ENCODE measurements around the gene TWNK. TPM values are rescaled to one million over a fixed set of nuclear protein-coding genes. Genes with fewer than 3 reads are reported as not detected.

The TWNK gene
- 5.5 and 7.6 TPM in 2 replicates for total RNA-seq

DNA sequence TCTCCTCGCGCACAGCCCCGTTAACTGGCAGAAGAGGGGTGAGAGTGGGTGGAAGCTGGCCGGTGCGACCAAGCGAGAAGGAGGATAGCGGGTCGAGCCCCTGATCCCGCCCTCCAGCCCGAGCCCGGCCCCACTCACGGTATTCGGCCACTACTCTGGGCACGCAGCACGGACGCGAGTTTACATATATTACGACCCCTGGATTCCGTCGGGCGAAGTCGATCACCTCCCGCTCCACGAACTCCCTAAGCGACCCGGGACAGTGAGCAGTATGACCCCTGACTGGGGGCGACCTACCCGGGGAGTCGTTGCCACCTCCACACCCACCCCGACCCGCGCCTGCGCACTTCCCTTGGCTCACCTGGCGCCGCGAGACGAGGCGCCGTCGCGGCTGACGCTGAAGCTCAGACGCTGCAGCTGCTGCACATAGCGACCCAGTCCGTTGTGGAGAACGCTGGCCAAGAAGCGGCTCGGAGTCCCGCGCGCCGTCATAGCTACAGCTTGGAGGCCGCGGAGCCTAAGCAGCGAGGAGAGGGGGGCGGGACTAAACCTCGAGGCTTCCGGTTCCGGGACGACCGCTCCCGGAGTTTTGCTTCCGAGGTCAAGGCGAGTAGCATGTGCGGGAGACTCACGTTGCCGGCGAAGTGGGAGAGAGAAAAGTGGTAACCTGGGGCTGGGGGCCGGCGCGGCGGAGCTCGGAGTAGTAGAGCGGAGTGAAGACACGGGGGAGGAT is at the start of gene TWNK, which contains the start of gene MRPL43:
TWNK (plus strand) TSS at position 592 of the 733 bp plus-strand sequence. CDS start 668 bp downstream, outside the sequence.
MRPL43 (minus strand) TSS at position 546 of the 733 bp plus-strand sequence; CDS start at position 492, 54 bp downstream.

DNA sequence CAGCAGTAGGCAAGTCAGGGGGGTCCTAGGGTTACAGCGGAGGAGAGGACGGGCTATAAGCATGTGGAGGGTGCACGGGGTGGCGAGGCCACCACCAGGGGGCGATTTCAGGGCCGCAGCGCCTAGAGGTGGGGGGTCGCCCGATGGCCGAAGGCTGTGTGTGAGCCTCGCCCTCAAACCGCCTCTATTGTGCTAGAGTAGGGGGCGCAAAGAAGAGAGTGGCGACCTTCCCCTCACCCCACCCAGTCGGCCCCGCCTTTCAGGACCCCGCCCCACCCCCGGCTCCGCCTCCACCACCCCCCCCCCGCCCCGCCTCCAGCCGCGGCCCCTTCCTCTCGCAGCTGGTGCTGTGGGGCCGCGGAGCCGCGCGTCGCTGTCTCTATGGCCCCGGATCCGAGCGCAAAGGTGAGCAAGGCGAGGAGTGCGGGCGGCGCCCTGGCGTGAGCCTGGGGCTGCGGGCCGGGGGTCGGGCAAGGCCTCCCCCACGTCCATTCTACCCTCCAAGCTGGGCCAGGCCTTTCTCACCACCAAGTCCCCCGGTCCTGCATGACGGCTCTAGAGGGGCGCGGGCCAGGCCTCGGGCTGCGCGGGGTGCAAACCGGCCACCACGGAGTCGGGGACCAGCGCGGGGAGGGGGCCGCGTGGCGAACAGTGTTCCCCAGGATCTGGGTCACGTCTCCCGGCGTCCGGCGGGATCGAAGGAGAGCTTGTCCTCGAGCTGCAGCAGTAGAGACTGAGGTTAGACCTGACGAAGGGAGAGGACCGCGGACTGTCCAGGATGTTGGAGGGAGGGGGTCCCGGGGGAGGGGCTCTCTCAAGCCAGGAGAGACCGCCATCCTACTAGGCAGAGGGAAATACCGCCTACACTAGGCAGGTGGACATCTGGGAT is 17.9 kb upstream of the TWNK start, which contains the start of gene SEMA4G:
SEMA4G (plus strand) TSS at position 318 of the 889 bp plus-strand sequence. CDS start 3,409 bp downstream, outside the sequence.

DNA sequence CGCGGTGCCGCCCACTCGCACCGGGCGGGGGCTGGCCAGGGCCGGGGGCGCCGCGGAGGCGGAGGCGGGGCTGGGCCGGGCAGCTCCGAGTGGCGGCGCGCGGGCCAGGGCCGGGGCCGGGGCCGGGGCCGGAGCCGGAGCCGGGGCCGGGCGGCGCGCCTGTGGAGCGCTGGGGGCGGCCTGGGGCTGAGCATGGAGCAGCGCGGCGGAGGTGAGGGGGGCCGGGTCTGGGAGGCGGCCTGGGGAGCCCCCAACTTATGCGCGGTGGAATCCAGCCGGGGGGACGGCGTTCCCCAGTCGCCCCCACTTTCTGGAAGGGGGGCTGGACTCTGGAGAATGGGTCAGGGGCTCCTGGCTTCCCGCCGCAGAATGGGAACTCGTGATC is 12.4 kb downstream of the TWNK start, which contains the start of gene LZTS2:
LZTS2 (plus strand) TSS at position 67 of the 385 bp plus-strand sequence. CDS start 2,731 bp downstream, outside the sequence.

DNA sequence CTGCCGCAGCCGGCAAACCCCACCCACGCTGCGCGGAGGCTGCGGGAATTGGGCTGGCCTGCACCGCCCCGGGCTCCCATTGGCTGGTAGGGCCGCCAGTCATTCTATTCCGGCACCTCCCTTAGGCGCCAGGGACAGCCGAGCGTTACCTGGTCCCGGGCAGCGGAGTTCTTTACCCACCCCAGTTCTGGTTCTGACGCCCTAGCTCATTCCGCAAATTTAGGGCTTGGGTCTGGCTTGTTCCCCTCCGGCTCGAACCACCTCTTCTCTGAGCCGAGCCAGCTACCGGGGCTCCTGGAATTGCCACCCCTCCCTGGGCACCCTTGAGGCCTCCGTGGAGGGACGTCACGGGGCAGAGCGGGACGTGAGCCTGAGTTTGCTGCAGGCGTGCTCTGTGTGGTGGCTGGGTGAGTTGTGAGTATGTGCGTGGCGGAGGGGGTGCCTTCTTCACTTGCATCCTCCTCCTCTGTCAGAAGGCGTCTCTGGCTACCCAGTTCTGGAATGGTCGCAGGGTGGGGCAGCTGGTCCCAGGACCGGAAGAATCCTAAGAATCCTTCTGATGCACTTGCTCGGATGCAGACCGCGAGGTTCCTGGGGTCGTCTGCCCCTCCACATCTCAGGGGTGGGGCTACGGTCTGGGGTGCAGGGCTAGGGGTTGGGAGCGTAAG is 43.9 kb downstream of the TWNK start, which contains the start of the genes PDZD7 and SFXN3:
PDZD7 (minus strand) TSS at position 2 of the 668 bp plus-strand sequence. CDS start 910 bp downstream, outside the sequence.
SFXN3 (plus strand) TSS at position 107 of the 668 bp plus-strand sequence. CDS start 3,461 bp downstream, outside the sequence.

Small RNA genes lying within 50 kb of the gene (small RNA-seq; reads per million reads assigned to genes)
- gene MIR608, result not detected

Other genes with a start within 250 kb of the TWNK start
- not detected in 2 replicates for gene PAX2, start 242.0 kb upstream of the TWNK start, total RNA-seq
- gene SLF2, start 74.6 kb upstream of the TWNK start, total RNA-seq, result 30.9 and 52.0 TPM in 2 replicates
- gene SEMA4G, start 18.0 kb upstream of the TWNK start, total RNA-seq, result 0.59 and 1.1 TPM in 2 replicates
- gene MRPL43, start within 50 bp of the TWNK start, total RNA-seq, result 58.5 and 66.1 TPM in 2 replicates
- gene LZTS2, start 12.3 kb downstream of the TWNK start, total RNA-seq, result 89.3 and 94.1 TPM in 2 replicates
- gene PDZD7, start 43.6 kb downstream of the TWNK start, total RNA-seq, result 0.37 and 0.98 TPM in 2 replicates
- 108 and 110 TPM in 2 replicates for gene SFXN3, start 43.7 kb downstream of the TWNK start, total RNA-seq
- 4.8 and 11.9 TPM in 2 replicates for gene KAZALD1, start 74.4 kb downstream of the TWNK start, total RNA-seq
- gene TLX1, start 143.8 kb downstream of the TWNK start, total RNA-seq, result not detected in 2 replicates
- not detected in 2 replicates for gene LBX1, start 241.9 kb downstream of the TWNK start, total RNA-seq

Data from subcutaneous preadipocyte (primary cell).